ENCODE data around the gene INO80D.
A peak's percentile ranks its signal among the peaks of the same experiment; 100 is the strongest.
"Not testable (repeated sequence)": the region's sequence is repeated elsewhere in the genome, so short reads cannot be mapped to it uniquely, and the experiment has no call there.

Gene INO80D

GRCh38 chr2:205984381-205984780 lies 101.6 kb downstream of the INO80D start:
- TF ChIP-seq CTCF (IDR thresholded peaks at IDR 0.05; ENCODE audit: extremely low read depth, missing control alignments) = no peak
- DNase-seq (ENCODE audit: low spot score) = peak; percentile 72

GRCh38 chr2:205982776-205983327 lies 103.1 kb downstream of the INO80D start:
- DNase-seq (ENCODE audit: low spot score) = no peak
- no peak for TF ChIP-seq CTCF (IDR thresholded peaks at IDR 0.05; ENCODE audit: extremely low read depth, missing control alignments)

- DNase-seq (ENCODE audit: low spot score) = not testable (repeated sequence)
These were observed 107.2 kb downstream of the INO80D start for GRCh38 chr2:205978728-205979127.

GRCh38 chr2:205977699-205978098 lies 108.3 kb downstream of the INO80D start:
- not testable (repeated sequence) for DNase-seq (ENCODE audit: low spot score)

GRCh38 chr2:205976934-205977659 lies 108.9 kb downstream of the INO80D start:
- DNase-seq (ENCODE audit: low spot score) = not testable (repeated sequence)

GRCh38 chr2:205976120-205976814 lies 109.7 kb downstream of the INO80D start:
- DNase-seq (ENCODE audit: low spot score) = no peak
- TF ChIP-seq CTCF (IDR thresholded peaks at IDR 0.05; ENCODE audit: extremely low read depth, missing control alignments) = no peak

GRCh38 chr2:205975082-205975949 lies 110.7 kb downstream of the INO80D start:
- TF ChIP-seq CTCF (IDR thresholded peaks at IDR 0.05; ENCODE audit: extremely low read depth, missing control alignments) = no peak
- DNase-seq (ENCODE audit: low spot score) = peak; percentile 68

GRCh38 chr2:205972113-205972512 lies 113.9 kb downstream of the INO80D start:
- no peak for DNase-seq (ENCODE audit: low spot score)
- TF ChIP-seq CTCF (IDR thresholded peaks at IDR 0.05; ENCODE audit: extremely low read depth, missing control alignments) = no peak

Measured in GM20000 (cell line).